HT-29 (cell line): ENCODE data around the gene MAN1C1. TPM values are rescaled to one million over a fixed set of nuclear protein-coding genes. Genes with fewer than 3 reads are reported as not detected.
"Not testable (repeated sequence)": the region's sequence is repeated elsewhere in the genome, so short reads cannot be mapped to it uniquely, and the experiment has no call there.

Experiments
- DNase-seq: peaks from one replicate; pipeline ENCODE4 v3.0.0-alpha.2; 2015; ENCODE audit warnings: low spot score
- total RNA-seq: library from RNA; depleted of rRNA; stranded (reverse); fragments of >200 nt; shearing (Covaris generic); gene quantifications from 2 replicates; pipeline ENCODE4 v1.2.3, GENCODE V29; 2014

MAN1C1 gene
- total RNA-seq, 1 experiment from 2014 or later = 0.28 TPM

DNA sequence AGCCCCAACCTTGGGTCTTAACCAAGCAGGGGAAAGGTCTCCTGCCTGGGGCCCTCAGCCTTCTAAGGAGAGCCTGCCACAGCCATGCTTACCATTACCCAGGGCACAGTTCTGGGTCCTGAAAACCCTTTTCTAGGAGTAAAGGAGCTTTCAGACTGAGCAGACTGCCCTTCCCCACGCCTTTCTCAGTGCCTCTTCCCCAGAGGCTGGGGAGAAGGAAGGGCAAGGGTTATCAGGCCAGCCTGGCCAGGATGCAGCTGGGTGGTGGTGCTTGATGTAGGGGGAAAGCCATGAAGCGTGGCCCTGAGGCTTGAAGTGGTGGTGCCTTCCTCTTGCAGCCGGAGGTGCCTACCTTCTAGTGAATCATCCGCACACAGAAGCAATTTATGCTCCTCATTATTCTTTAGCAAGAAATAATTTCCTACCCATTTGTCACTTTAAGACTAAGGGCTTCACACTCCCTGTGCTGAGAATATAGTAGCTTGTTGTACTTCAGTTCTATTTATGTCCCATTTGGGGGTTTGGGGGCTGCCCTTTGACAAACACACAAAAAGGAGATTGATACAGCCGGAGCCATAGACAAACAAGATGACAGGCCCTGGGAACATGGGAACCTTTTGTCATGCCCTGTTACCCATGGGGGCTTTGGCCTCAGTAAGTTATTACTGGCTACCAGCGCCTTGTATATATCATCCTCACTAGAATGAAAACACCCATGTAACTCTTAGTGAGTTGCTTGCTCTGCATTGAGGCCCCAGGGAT is 40.7 kb downstream of the MAN1C1 start:
- no peak for DNase-seq

GRCh38 chr1:25657883-25658760 is 41.5 kb downstream of the MAN1C1 start:
- DNase-seq = no peak

GRCh38 chr1:25658791-25659431 is 42.3 kb downstream of the MAN1C1 start:
- no peak for DNase-seq

- DNase-seq = peak; percentile 41
These were observed 44.6 kb downstream of the MAN1C1 start for GRCh38 chr1:25661043-25661815.

DNA sequence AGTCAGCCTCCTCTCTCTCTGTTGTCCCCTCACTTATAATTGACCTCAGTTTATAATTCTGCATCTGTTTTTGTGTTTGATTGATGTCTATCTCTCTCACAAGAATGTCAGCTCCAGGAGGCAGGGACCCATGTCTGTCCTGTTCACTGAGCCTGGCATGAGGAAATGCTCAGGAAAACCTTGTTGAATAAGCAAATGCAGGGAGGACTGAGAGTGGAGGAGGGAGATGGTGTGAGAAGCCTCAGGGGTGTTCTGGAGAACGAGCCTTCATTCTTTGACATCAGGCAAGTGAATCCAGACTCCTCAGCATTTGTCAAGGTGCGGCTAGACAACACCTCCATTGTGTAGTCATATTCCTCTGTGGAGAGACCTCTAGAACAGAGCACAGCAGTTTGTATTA is 45.5 kb downstream of the MAN1C1 start:
- no peak for DNase-seq

DNA sequence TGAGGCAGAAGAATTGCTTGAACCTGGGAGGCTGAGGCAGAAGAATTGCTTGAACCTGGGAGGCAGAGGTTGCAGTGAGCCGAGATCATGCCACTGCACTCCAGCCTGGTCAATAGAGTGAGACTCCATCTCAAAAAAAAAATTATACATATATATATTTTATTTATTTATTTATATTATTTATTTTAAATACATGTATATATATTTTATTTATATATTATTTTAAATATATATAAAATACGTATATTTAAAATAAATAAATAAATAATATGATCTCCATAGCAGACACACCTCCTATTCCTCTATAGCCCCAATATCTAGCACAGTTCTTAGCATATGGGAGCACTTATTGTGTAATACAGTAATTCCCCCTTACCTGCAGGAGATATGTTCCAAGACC is 46.4 kb downstream of the MAN1C1 start:
- DNase-seq = not testable (repeated sequence)

DNA sequence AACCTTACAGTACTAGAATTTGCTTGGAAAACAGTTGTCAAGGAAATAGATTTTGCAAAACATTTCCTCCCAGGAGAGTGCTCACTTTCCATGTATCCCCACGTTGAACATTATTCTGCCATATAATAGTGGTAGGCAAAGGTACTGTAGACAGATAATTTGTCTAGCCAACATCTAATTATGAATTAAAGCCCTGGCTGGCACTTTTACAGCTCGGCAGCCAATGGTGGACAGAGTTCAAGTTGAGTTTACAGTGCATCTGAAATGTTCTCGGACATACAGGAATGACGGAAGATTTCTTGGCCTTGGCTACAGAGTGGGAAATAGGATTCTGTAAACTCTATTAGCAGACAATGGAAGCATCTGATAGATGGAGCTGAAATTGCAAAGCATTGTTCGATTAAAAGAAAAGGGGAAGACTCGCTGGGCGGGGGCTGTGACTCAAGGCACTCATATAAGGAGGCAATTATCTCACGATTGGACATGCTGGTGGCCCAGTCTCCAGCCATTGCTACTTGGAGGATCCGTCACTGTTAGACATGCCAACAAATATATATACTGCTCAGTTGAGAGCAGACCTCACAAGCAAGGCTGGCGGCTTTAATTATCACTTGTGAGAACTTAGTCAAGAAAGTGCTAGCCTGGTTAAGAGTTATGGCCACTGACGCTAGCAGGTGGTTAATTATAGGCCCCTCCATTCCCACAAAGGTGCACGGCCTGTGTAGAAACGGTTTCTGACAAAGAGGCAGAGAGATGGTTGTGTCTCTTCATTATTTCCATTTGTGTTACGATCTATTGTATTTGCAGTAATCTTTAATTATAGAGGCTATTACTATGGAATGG is 48.0 kb downstream of the MAN1C1 start:
- DNase-seq = no peak

DNA sequence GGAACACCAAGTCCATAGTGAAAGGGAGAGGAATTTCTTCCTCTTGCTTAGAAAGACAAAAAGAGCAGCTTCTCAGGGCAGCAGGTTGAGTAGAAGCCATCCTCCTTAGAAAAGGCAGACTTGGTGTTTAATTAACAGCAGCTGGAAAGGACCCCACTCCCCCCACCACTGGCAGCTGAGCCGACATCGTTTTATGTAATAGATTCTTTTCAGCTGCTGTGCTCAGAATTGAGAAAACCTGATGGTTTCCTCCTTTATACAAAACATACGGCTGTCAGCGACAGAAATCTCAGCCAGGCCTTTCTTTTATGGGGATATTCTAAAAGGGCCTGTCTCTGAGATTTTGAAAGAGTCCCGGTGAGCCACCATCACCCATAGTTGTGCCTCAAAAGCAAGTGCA is 49.9 kb downstream of the MAN1C1 start:
- no peak for DNase-seq

DNA sequence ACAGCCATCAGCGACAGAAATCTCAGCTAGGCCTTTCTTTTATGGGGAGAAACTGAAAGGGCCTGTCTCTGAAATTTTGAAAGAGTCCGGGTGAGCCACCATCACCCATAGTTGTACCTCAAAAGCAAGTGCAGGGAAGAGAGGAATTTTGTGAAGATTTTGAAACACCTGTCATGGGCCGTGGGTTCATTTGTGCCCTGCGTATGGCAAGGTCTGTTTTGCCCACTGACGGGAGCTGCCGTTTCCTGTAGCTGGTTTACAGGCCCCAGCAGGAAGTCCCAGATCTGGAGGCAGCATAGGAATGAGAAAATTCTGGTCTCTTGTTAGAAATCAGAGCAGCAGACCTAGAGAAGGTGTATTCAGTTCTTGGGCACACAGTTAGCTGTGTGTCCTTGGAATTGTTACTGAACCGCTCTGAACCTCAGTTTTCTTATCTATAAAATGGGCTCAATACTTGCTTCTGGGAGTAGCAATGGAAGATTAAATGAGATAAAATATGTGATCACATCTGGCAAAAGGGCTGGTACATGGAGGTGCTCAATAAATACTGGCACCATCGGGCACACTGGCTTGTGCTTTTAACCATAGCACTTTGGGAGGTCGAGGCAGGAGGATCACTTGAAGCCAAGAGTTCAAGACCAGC is 52.5 kb downstream of the MAN1C1 start:
- no peak for DNase-seq

- no peak for DNase-seq
These were observed 53.4 kb downstream of the MAN1C1 start for GRCh38 chr1:25669781-25670567.

- DNase-seq = no peak
These were observed 55.3 kb downstream of the MAN1C1 start for GRCh38 chr1:25671929-25672328.

- DNase-seq = no peak
These were observed 56.3 kb downstream of the MAN1C1 start for GRCh38 chr1:25672763-25673409.

- no peak for DNase-seq
These were observed 56.9 kb downstream of the MAN1C1 start for GRCh38 chr1:25673456-25673855.

- DNase-seq = no peak
These were observed 57.6 kb downstream of the MAN1C1 start for GRCh38 chr1:25673962-25674806.

GRCh38 chr1:25674807-25675084 is 58.2 kb downstream of the MAN1C1 start:
- DNase-seq = no peak

DNA sequence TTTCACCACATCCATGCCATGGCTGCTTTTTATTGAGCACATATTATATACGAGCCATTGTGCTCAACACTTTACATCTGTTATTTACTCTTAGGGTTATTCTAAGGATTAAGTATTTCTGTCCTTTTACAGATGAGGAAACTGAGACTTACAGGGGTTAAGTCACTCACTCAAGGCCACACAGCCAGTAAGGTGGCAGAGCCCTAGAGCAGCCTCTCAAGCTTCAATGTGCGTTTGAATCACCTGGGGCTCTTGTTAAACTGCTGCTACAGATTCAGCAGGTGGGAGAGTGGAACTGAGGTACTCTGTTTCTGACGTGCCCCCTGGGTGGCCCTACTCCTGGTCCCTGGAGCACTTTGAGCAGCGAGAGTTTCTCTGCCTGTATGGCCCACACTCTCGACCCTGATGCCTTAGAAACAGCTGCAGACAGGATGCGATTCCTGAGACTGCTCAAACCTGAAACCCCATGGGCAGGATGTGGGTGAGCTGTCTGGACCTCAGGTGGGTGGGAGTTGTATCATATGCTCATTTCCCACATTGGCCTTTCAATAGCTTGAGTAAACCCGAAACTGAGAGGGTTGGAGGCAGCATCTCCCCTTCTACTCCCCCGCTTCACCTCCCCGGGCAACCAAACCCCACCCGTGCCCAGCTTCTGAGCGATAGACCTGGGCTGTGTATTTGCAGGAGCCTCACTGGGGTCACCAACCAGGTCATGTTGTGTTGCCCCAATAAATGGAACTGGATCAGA is 59.3 kb downstream of the MAN1C1 start:
- DNase-seq = no peak

GRCh38 chr1:25676488-25676887 is 59.9 kb downstream of the MAN1C1 start:
- DNase-seq = no peak
